GM12891 (cell line): ENCODE results near the gene KLRF1.

Experiments used
- POLR2A ChIP-seq: IDR thresholded peaks from 2 replicates; pipeline ENCODE4 v1.6.1; 2011; ENCODE audit warnings: low read depth, low read length, control low read depth
- TAF1 ChIP-seq: IDR thresholded peaks from 2 replicates; pipeline ENCODE4 v1.6.1; 2011; ENCODE audit warnings: low read depth, low read length, control low read depth

DNA sequence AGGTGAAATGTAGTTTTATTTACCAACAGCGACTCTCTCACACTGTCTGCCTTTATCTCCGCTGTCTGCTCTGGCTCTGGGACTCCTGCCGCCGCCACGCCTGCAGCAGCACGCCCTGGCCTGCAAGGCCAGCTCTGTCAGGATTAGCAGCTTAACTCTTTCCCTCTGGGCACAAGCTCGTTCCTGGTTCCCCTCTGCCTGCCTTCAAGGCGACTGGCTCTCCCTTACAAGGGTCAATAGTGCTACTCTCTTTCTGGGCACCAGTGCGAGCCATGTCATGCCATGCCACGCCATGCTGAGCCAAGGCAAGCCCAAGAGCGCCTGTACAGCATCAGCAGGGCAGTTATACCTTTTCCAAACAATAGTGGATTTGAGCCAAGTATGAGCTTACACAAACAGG, 45.5 kb downstream of the KLRF1 start:
- TF ChIP-seq POLR2A (no peak), TAF1 (no peak)
